CD4-positive, alpha-beta T cell treated with Interferon alpha-2 for 1 hour (primary cell): ENCODE data around the gene LRP5.
"Not testable (repeated sequence)": the region's sequence is repeated elsewhere in the genome, so short reads cannot be mapped to it uniquely, and the experiment has no call there.

Experiments
- DNase-seq, 2 donors: peaks; one replicate each; pipeline ENCODE4 v3.0.0-alpha.2; 2020 to 2022

The LRP5 gene

DNA sequence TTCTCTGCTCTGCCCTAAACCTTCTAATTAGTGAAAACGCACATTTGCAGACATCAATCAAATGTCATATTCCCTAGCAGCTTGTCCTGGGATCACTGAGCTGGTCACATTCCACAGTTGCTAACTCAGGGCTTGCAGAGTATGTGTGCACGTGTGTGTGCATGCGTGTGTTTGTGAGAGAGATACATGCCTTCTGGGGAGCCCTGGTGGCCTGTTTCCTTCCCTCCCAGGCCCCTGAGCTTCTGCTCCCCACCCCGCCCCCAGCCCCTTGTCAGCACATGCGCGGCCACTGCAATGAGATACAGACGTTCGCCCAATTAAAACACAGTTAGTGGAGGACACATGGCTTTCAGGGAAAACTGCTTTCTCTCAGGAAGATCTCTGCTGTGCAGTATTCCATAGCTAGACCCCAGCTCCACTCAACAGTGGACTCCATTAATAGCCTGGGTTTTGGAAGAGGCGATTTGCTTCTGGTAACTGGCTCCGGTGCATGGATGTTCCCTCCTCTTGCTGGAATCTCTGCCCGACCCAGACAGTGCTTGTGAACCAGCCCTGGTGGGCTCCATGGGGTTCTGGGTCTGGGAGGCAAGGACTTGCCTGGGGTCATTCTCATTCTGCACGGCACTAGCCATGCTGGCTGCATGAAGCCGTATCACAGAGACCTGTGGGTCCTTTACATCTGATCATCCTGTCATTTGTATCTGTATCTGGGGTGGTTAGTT lies 17.7 kb downstream of the LRP5 start:
- DNase-seq = no peak

DNA sequence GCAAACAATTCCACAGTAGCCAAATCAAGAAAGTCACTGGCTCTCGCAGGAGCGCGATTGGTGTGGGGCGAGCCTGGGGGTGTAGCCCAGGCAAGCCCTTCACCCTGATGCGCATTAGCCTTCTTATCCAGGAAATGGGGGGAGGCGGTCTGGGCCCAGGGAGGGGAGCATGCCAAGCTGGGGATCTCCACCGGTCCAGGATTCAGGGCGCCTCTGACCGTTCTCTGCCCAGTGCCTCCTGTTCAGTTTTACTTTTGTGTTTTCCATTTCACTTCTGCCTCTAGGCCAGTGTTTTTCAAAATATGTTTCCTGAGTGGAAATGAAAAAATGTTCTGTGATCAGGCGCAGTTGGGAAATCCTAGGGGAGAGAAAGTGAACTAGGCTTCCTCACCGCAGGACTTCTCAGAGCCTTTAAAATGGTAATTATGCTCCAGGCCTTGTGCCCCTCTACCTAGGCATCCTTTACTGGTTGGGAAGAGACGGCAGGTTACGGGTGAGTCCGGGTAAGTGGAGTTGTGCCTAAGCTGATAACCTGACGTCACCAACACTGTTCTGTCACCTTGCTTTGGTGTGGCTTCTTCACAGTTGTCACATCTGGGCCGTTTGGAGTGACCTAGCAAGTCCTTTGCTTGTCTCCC lies 18.4 kb downstream of the LRP5 start:
- no peak for DNase-seq

DNA sequence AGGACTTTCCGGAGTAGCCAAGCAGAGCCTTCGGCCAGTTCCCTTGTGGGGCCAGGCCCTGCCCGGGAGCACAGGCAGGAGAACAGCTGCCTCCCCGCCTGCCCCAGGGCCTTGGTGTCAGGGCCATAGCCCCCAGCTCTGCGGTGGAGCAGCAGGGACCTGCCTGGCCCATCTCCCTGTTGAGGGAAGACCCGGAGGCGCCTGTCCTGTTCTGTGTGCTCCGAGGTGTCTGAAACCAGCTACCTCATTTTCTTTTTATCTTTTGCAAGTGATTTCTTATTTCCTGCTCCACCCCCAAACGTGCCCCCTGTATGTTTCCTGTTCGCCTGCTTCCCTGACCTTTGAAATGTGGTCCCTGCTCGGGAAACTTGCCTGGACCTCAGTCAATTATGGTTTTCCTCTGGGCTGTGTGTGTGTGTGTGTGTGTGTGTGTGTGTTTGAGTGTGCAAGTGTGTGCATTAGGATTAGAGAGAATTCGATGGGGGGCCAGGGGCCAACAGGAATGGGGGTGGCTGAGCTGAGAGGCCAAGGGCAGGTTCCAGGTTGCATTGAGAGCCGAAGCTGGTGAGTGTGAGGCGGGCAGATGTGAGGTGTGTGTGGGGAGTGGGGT lies 19.1 kb downstream of the LRP5 start:
- DNase-seq = no peak

DNA sequence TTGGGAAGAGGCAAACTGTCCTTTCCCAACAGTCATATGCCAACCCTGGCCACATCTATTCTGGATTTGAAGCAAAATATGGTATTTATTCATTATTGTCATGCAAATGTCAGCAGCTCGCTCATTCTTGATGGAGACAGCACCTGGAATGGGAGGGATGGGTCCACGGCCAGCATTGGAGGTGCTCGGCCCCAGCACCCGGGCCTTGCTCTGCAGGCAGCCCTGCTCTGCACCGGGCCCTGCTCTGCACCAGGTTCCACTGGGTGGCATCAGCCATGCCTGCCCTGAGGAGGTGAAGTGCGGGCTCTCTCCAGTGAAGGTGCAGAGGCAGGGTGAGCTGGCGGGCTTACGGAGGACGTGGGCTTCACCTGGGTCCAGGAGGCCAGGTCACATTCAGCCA lies 19.8 kb downstream of the LRP5 start:
- no peak for DNase-seq

DNA sequence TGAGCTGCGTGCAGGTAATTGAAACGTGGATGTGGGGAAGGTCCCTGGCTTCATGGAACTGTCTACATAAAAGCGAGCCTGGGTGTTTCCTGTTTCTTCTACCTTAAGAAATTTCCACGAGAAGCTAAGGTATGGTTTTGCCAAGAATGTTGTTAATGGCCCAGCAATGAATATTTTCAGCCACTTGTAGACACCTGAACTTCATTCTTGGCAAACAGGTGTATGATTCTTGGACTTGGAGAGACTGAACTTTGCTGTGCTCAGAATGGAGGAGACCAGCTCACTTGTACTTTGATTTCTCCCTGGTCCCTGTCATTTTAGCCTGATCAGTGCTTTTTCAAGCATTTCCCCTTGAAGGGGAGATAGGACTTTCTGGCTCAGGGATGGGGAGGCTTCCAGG lies 20.8 kb downstream of the LRP5 start:
- no peak for DNase-seq

DNA sequence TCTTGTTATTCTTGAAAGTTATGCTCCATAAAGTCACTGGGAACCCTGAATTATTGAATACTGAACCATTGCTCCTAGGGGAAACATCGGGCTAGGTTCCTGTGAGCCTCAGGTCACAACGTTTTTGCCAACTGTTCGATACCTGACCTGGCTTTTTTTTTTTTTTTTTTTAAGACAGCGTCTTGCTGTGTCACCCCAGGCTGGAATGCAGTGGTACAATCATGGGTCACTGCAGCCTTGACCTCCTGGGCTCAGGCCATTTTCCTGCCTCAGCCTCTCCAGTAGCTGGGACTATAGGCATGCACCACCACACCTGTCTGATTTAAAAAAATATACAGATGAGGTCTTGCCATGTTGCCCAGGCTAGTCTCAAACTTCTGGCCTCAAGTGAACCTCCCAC lies 22.5 kb downstream of the LRP5 start:
- DNase-seq = no peak

DNA sequence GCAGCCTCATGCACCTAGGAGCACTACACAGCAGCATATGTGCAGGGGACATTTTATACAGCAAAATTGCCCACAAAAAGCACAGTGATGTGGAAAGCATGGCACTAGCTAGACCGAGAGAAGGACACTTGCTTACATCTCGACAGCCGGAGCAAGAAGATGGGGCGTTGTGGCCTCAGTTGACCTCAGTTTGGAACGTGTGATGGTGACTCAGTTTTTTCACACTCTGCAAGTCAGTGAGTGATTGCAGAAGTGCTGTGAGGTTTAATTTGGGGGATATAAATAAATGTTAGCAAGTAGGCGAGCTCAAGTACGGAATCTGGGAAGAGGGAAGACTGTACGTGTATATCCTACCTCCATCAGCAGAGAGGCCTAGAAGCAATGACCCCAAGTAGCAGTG lies 23.3 kb downstream of the LRP5 start:
- DNase-seq = no peak

DNA sequence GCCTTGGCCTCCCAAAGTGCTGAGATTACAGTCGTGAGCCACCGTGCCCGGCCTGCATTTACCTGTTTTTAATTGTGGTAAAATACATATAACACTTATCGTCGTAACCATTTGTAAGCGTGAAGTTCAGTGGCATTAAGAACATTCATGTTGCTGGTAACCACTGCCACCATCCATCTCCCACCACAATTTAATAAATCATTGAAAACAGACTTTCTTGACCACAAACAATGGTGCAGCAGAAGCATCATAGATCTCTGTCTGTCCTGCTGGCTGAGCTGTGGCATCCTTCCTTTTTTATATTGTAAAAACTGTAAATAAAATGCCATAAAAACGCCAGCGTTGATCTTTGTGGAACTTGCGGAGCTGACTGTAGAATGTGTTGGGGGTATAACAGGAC lies 24.3 kb downstream of the LRP5 start:
- no peak for DNase-seq

DNA sequence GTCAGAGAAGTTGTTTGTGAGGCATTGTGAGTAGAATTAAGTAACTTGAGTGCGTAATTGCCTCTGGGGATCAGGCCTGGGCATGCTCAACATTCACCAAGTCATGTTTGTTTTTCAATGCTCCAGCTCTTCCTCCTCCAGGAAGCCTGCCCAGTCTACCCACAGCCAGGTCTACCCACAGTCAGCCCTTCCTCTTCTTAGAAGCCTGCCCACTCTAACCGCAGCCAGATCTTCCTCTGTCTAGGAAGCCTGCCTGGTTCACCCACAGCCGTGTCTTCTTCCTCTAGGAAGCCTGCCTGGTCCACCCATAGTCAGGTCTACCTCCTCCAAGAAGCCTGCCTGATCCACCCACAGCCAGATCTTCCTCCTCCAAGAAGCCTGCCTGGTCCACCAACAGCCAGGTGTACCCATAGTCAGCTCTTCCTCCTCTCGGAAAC lies 25.0 kb downstream of the LRP5 start:
- peak in 1 of 2 donors; percentile 21 for DNase-seq

DNA sequence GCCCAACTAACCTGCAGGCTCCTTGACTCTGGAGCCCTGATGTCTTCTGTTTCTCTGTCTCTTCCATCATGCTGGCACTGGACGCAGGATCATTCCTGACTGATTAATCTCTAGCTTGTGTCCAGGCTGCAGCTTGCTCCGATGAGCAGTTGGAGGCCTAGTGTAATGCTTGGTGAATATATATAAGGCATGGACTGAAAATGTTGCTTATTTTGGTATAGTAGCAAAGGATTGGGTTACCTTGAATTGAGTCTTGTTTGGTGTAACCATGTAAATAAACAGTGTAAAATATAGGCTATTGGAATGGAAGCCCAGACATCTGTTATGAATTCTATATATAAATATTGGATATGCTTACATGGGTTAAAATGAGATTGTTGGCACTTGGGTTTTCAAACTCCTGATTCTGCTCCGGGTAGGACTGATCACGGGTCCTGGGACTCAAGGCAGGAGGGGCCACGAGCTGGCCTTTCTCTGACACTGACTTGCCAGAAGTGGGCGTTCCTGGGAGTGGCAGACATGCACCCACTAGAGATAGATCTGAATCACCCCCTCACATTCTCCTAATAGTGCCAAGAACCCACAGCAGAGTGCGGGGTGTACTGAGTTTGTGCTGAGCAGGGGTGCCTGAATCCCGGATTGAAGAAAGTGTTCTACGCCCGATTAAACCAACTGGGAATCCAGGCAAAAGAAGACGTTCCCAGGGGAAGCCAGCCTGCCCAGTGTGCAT lies 25.8 kb downstream of the LRP5 start:
- no peak for DNase-seq

DNA sequence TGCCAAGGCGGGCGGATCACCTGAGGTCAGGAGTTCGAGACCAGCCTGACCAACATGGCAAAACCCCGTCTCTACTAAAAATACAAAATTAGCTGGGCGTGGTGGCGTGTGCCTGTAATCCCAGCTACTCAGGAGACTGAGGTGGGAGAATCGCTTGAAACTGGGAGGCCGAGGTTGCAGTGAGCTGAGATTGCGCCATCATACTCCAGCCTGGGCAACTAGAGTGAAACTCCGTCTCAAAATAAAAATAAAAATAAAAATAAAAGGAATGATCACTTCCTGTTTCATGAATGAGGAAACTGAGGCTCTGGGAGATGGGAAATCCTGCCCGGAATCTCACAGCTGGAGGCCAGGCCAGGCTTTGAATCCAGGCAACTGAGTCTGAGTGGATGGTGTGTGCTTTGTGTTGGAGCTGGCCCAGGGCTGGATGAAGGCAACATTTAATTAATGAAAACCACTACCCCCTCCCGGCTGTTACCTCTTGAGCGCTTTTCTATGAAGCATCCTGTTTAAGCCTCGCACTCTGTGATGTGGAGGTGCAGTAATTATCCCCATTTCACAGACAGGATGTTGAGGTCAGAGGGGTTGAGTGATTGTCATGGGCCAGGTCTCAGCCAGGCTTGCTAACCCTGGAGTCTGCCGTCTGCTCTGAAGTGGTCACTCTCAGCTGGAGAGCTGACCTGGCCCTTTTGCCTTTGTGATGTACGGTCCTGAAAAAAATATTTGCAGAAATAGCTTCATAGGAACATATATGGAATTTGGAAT lies 27.8 kb downstream of the LRP5 start:
- DNase-seq = peak in 1 of 2 donors; percentile 60

DNA sequence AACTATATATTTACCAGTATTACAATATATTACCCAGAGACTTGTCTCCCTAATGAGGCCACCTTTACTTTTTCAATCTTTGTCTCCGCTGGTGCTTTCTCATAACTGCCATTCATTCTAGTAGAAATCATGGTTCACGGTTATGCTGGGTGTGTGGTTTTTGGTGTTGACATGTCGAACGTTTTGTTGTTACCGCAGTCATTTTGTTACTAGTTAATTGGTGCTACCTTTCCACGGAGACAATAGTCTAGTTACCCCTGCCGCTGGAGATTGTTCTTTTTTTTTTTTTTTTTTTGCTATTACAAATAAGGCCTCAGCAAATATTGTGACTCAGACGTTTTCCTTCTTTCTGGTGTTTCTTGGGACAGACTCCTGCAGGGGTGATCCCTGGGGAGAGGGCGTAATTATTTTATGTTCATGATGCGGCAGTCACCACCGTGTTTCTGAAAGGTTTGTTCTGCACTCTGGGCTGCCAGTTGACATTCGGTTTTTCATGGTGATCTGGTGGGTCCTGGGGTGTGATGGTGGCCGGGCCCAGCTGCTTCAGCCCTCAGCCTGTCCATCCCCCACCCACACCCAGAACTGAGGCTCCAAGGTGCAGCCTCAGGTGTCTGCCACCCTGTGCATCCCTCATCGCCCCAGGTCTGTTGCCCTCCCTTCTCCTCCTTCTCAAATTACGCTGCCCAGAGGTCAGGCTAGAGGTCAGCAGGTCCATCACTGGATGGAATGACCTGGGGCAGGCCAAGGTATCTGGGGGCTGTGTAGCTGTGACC lies 28.6 kb downstream of the LRP5 start:
- DNase-seq = peak in 1 of 2 donors; percentile 42

DNA sequence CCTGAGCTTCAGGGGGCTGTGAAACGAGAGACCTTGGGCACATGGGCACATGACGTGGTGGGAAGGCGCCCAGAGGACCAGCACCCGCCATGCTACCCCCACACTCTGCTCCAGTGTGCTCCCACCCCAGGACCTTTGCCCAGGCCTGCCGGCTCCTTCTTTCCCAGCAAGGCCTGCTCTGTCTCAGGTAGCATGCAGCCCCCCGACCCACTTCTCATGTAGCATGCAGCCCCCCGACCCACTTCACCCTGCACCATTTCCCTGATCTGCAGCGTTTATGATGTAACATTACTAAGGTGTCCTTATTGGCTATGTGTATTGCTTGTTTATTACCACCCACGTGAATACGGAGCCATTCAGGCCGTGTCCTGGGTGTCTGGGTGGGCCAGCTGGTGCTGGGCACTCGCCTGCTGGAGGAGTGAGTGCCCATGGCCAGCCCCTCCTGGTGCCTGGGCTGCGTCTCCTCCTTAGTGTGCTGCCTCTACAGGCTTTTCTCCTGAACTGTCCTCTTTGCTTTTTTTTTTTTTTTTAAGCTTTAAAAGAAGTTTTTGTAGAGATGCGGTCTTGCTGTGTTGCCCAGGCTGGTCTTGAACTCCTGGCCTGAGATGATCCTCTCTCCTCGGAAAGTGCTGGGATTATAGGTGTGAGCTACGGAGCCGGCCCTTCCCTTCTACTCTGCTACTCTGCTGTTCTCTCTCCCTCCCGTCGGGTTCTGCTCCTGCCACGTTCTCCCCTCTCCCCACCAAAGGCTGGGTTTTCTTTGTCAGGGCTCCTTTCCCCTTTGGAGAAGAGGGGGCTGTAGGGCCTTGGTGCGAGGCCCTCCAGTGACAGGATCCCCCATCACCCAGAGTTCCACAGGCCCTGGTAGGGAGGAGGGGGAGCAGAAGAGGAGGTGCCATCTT lies 29.4 kb downstream of the LRP5 start:
- no peak for DNase-seq

DNA sequence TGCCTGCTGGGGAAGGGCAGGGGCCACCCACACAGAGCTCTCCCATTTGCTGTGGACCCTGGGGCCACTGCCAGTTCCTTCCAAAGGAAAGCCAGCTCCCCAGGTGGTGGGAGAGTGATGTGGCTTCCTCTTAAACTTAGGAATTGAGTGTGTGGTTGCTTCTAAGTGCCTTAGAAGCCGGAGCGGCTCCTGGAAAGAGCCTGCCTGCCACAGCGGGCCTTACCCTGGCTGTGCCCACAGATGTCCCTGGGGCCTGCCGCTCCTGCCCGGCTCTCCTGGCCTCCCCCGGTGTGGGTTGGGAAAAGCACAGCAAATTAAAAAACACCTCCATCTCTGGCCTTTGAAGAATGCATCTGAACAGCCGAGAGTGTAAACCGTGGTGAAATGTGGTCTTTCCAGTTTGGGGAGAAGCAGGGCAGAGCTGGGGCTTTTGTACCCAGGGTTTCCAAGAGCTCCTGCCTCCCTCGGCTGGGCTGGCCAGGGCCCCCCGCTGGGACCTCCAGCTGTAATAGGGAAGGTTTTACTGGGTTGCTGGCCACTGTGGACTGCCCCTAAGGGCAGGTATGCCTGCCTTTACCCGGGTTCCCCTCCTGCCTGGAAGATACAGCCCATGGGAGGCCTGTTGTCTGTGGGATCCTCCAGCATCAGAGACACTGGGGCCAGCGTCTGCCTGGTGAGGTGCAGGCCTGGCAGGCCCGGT lies 30.2 kb downstream of the LRP5 start:
- DNase-seq = no peak

DNA sequence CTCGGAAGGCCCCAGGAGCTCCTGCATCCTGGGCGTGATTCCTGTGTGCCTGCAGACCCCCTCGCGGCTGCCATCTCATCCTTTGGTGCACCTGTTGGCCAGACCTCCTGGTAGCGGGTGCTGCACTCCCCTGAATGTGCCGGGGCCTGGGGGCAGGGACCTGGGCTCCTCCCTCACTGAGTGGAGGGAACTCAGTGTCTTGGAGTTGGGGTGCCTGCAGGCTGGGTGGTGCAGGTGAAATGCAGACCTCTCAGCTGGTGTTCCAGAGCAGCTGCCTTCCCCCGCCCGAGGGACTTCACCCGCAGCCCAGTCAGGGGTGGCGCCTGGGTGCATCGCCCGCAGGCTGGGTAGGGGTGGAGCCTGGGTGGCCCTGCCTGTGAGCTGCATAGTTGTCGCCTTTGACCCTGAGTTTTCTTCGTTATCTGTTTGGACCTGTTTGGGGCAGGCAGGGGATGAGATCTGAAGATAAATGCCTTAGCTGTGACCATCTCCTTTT lies 31.4 kb downstream of the LRP5 start:
- no peak for DNase-seq

DNA sequence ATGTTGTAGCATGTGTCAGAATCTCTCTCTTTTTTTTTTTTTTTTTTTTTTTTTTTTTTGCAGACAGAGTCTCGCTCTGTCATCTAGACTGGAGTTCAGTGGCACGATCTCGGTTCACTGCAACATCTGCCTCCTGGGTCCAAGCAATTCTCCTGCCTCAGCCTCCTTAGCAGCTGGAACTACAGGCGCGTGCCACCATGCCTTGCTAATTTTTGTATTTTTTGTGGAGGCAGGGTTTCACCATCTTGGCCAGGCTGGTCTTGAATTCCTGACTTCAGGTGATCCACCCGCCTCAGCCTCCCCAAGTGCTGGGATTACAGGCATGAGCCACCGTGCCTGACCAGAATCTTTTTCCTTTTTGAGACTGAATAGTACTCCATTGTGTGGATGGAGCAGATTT lies 32.4 kb downstream of the LRP5 start:
- not testable (repeated sequence) for DNase-seq

DNA sequence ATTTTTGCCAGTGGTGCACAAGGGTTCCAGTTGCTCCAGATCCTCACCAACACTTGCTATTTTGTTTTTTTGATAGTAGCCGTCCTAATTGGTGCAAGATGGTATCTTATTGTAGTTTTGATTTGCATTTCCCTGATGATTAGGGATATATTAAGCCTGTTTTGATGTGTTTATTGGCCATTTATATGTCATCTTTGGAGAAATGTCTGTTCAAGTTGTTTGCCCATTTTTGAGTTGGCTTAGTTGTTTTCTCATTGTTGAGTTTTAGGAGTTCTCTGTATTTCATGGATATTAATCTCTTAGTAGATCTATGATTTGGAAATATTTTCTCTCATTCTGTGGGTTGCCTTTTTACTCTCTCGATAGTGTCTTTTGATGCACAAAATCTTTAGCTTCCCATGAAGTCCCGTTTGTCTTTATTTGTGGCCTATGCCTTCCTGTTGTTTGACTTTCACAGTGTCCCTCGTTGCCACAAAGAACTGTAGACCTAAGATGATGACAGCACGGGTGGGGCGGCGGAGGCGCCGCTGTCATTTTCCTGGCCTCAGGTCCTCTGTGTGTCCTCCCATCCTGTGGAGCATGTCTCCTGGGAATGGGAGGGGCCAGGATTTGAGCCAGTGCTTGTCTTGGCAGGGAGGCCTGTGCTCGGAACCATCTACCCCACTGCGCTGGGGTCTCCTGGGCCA lies 33.5 kb downstream of the LRP5 start:
- DNase-seq = no peak

DNA sequence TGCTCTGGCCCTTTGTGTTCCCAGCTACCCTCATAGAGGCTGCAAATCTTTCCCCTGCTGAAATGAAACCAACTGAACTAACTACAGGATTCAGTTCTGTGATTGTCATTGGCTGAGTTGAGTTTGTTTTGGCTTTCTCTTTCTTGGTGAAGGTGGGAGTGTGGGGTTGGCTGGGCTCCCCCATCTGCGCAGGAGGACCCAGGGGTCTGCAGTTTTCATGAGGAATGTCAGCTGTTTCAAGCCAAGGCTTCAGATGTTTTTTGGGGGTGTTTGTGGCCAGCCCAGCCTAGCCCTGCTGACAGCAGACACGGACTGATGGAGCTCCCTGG lies 34.0 kb downstream of the LRP5 start:
- no peak for DNase-seq

DNA sequence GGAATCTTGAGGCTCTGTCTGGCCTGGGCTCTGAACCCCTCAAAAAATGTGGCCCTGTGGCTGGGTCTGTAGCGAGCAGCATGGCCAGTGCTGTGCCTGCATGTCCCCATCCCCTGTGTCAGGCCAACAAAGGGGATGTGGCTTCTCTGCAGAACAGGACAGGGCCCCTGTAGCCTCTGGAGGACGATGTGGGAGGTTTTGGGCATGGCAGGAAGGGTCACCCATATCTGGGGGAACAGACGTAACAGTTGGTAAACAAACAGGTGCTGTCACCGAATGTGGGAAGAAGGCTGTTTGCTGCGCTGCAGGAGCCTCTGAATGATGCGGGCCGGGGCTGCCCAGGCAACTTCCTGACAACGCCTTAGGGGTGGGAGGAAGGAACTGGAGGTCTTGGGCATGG lies 35.0 kb downstream of the LRP5 start:
- no peak for DNase-seq

DNA sequence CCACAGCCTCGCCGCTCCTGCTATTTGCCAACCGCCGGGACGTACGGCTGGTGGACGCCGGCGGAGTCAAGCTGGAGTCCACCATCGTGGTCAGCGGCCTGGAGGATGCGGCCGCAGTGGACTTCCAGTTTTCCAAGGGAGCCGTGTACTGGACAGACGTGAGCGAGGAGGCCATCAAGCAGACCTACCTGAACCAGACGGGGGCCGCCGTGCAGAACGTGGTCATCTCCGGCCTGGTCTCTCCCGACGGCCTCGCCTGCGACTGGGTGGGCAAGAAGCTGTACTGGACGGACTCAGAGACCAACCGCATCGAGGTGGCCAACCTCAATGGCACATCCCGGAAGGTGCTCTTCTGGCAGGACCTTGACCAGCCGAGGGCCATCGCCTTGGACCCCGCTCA lies 35.5 kb downstream of the LRP5 start:
- no peak for DNase-seq
